Measurements from ENCODE around the gene B4GALT4.
A peak's percentile ranks its signal among the peaks of the same experiment; 100 is the strongest.

Gene B4GALT4

GRCh38 chr3:119236756-119237155 is 3.9 kb downstream of the B4GALT4 start:
- peak; percentile 35 for DNase-seq

- DNase-seq, result no peak
Measured at GRCh38 chr3:119235151-119235550, 5.5 kb downstream of the B4GALT4 start.

GRCh38 chr3:119234610-119235009 is 6.1 kb downstream of the B4GALT4 start:
- DNase-seq, result no peak

GRCh38 chr3:119230745-119231144 is 9.9 kb downstream of the B4GALT4 start:
- DNase-seq, result no peak

GRCh38 chr3:119230071-119230470 is 10.6 kb downstream of the B4GALT4 start:
- no peak for DNase-seq

- DNase-seq, result no peak
Measured at GRCh38 chr3:119229190-119229589, 11.5 kb downstream of the B4GALT4 start.

- no peak for DNase-seq
Measured at GRCh38 chr3:119228373-119229145, 12.1 kb downstream of the B4GALT4 start.

GRCh38 chr3:119227070-119227850 is 13.4 kb downstream of the B4GALT4 start:
- DNase-seq, result no peak

GRCh38 chr3:119225121-119225520 is 15.6 kb downstream of the B4GALT4 start:
- DNase-seq, result no peak

GRCh38 chr3:119223511-119223910 is 17.2 kb downstream of the B4GALT4 start:
- no peak for DNase-seq

GRCh38 chr3:119222391-119222790 is 18.3 kb downstream of the B4GALT4 start:
- DNase-seq, result no peak

- no peak for DNase-seq
Measured at GRCh38 chr3:119221779-119222320, 18.8 kb downstream of the B4GALT4 start.

- no peak for DNase-seq
Measured at GRCh38 chr3:119220970-119221667, 19.6 kb downstream of the B4GALT4 start.

- DNase-seq, result no peak
Measured at GRCh38 chr3:119220198-119220597, 20.5 kb downstream of the B4GALT4 start.

GRCh38 chr3:119219069-119219468 is 21.6 kb downstream of the B4GALT4 start:
- DNase-seq, result peak; percentile 43

- no peak for DNase-seq
Measured at GRCh38 chr3:119211803-119212202, 28.9 kb downstream of the B4GALT4 start.

GRCh38 chr3:119211193-119211592 is 29.5 kb downstream of the B4GALT4 start:
- DNase-seq, result no peak

GRCh38 chr3:119207512-119207875 is 33.2 kb downstream of the B4GALT4 start:
- DNase-seq, result no peak

- peak; percentile 25 for DNase-seq
Measured at GRCh38 chr3:119206611-119207511, 33.8 kb downstream of the B4GALT4 start.

GRCh38 chr3:119205685-119206084 is 35.0 kb downstream of the B4GALT4 start:
- no peak for DNase-seq

GRCh38 chr3:119205209-119205608 is 35.5 kb downstream of the B4GALT4 start:
- DNase-seq, result no peak

GRCh38 chr3:119195911-119196310 is 44.8 kb downstream of the B4GALT4 start:
- DNase-seq, result no peak

All from stimulated activated CD4-positive, alpha-beta T cell treated with anti-CD3 and anti-CD28 coated beads, Interleukin-15, amount 100 ng/mL, for 24 hours (primary cell).